GM23338 (cell line): ENCODE measurements around the gene MAP2K5.

Experiments used
- CREB1 ChIP-seq: fragments of 250-450 bp; sonication (Bioruptor Pico); IDR thresholded peaks from 2 replicates; pipeline ENCODE4 v1.5.0; 2020; ENCODE audit warnings: low read depth, mild to moderate bottlenecking, moderate library complexity
- CTCF ChIP-seq, 2 experiments: fragments of 200-600 bp in 1 of 2; sonication (generic) in 1 of 2; conservative IDR thresholded peaks; 2 replicates each; pipeline versions ENCODE4 v1.5.1 to v1.6.1; 2016 to 2017; ENCODE audit warnings: antibody characterized with exemption in 2 of 2, low read depth in 2 of 2, mild to moderate bottlenecking in 2 of 2, moderate library complexity in 1 of 2
- ETS1 ChIP-seq: IDR thresholded peaks from 2 replicates; pipeline ENCODE4 v1.6.1; 2016; ENCODE audit warnings: antibody characterized with exemption
- EZH2 ChIP-seq: fragments of 200-600 bp; sonication (generic); IDR thresholded peaks from one replicate; pipeline ENCODE4 v1.8.0; 2017; ENCODE audit warnings: antibody characterized with exemption, mild to moderate bottlenecking, low read depth; ENCODE audit not compliant: unreplicated experiment
- EZH2phosphoT487 ChIP-seq: fragments of 200-600 bp; sonication (generic); IDR thresholded peaks from one replicate; pipeline ENCODE4 v1.8.1; 2018; ENCODE audit warnings: antibody characterized with exemption; ENCODE audit not compliant: unreplicated experiment
- JUNB ChIP-seq: IDR thresholded peaks from one replicate; pipeline ENCODE4 v1.6.1; 2016; ENCODE audit warnings: antibody characterized with exemption; ENCODE audit not compliant: unreplicated experiment
- POLR2AphosphoS5 ChIP-seq: IDR thresholded peaks from 2 replicates; pipeline ENCODE4 v1.6.1; 2016; ENCODE audit warnings: antibody characterized with exemption, low read depth
- REST ChIP-seq: IDR thresholded peaks from one replicate; pipeline ENCODE4 v1.6.1; 2018; ENCODE audit warnings: antibody characterized with exemption; ENCODE audit not compliant: unreplicated experiment
- STAT1 ChIP-seq: IDR thresholded peaks from one replicate; pipeline ENCODE4 v1.6.1; 2016; ENCODE audit warnings: antibody characterized with exemption; ENCODE audit not compliant: unreplicated experiment
- ZNF114 ChIP-seq: fragments of 250-450 bp; sonication (Bioruptor Pico); IDR thresholded peaks from 2 replicates; pipeline ENCODE4 v1.5.0; 2020; ENCODE audit warnings: mild to moderate bottlenecking, moderate library complexity
- ZNF331 ChIP-seq: fragments of 250-450 bp; sonication (Bioruptor Pico); IDR thresholded peaks from 2 replicates; pipeline ENCODE4 v1.5.0; 2020; ENCODE audit warnings: low read depth, mild to moderate bottlenecking, moderate library complexity
- ZNF462 ChIP-seq: fragments of 250-450 bp; sonication (Bioruptor Pico); IDR thresholded peaks from 2 replicates; pipeline ENCODE4 v1.5.0; 2020; ENCODE audit warnings: mild to moderate bottlenecking, moderate library complexity

- TF ChIP-seq CTCF (conservative IDR thresholded peaks at IDR 0.05; ENCODE audit: low read depth in 2 of 2) (no peak), ZNF331 (CRISPR knock-in tag) (no peak), EZH2 (no peak), POLR2AphosphoS5 (no peak), EZH2phosphoT487 (no peak), CREB1 (no peak), REST (no peak), ZNF462 (CRISPR knock-in tag) (no peak), JUNB (no peak), STAT1 (no peak), ZNF114 (CRISPR knock-in tag) (no peak), ETS1 (no peak)
Observed at GRCh38 chr15:67809866-67810265, 267.4 kb downstream of the MAP2K5 start.
